HepG2 (cell line): Measurements from ENCODE around the gene RAB3B. TPM values are rescaled to one million over a fixed set of nuclear protein-coding genes. Genes with fewer than 3 reads are reported as not detected.

Source experiments
- ATAC-seq: fragments of 200-7000 bp; cut with Tn5 transposase; 3 replicates; pipeline ENCODE4 v1.9.1; 2020; ENCODE audit warnings: mild to moderate bottlenecking, moderate library complexity
- BruUV-seq: library from RNA; stranded (reverse); fragments of 400-500 nt; replicated peaks from 2 replicates; lab custom pipeline; 2021; lab: Mats Ljungman, UMichigan
- CTCF ChIA-PET: fragments of 300-600 bp; formaldehyde crosslinking; extraction: SDS; loops from one replicate; lab custom pipeline; 2021; ENCODE audit warnings: low total read pairs, inconsistent platforms, low intra/inter-chr PET ratio; lab: Yijun Ruan, JAX
- POLR2A ChIA-PET: fragments of 350-600 bp; sonication (Branson Sonifier 250); formaldehyde crosslinking; loops from one replicate; lab custom pipeline; 2020; ENCODE audit warnings: antibody characterized with exemption, inconsistent platforms; lab: Yijun Ruan, JAX
- DNase-seq: peaks from one replicate; pipeline ENCODE4 v3.0.0-alpha.2; 2015; ENCODE audit warnings: low spot score
- FAIRE-seq: peaks from 3 replicates; lab custom pipeline; 2011; peaks lifted over from hg19 to GRCh38; lab: Jason Lieb, UNC
- H2AFZ ChIP-seq: one replicate; pipeline ENCODE4 v1.6.1; 2011; ENCODE audit warnings: low read length, inconsistent platforms
- H3K27ac ChIP-seq: fragments of 300-600 bp; 3 replicates; pipeline ENCODE4 v1.8.0; 2011; ENCODE audit warnings: mixed run types, mild to moderate bottlenecking, mixed read lengths, low read length, inconsistent platforms; ENCODE audit not compliant: insufficient read depth; ENCODE audit errors: extremely low read length
- H3K27me3 ChIP-seq, 2 experiments: fragments of 200-600 bp in 1 of 2; 2 replicates in 1 of 2; 3 replicates in 1 of 2; pipeline versions ENCODE4 v1.6.0 to v1.8.0; 2011; ENCODE audit warnings: low read length in 2 of 2, mild to moderate bottlenecking in 2 of 2, moderate library complexity in 2 of 2, inconsistent platforms in 1 of 2; ENCODE audit not compliant: insufficient read depth in 2 of 2, control insufficient read depth in 1 of 2
- H3K36me3 ChIP-seq, 2 experiments: fragments of 200-600 bp in 1 of 2; replicated peaks in 1 of 2; 2 replicates in 1 of 2; 3 replicates in 1 of 2; pipeline versions ENCODE4 v1.5.1 to v1.8.0; 2011; ENCODE audit warnings: low read length in 2 of 2, inconsistent platforms in 1 of 2; ENCODE audit not compliant: insufficient read depth in 2 of 2, control insufficient read depth in 1 of 2
- H3K4me1 ChIP-seq: 2 replicates; pipeline ENCODE4 v1.5.1; 2012; ENCODE audit warnings: low read length, inconsistent platforms; ENCODE audit not compliant: insufficient read depth
- H3K4me2 ChIP-seq: 2 replicates; pipeline ENCODE4 v1.6.0; 2011; ENCODE audit warnings: low read depth, low read length, inconsistent platforms
- H3K4me3 ChIP-seq, 3 experiments: fragments of 200-600 bp in 1 of 3; sonication (generic), shearing (Covaris generic) in 1 of 3; replicated peaks in 1 of 3; 2 replicates each; pipeline ENCODE4 v1.5.1; 2011 to 2016; ENCODE audit warnings: low read length in 3 of 3, inconsistent platforms in 2 of 3, low read depth in 2 of 3, mild to moderate bottlenecking in 2 of 3, control low read depth in 1 of 3, mixed read lengths in 1 of 3; ENCODE audit not compliant: insufficient read depth in 1 of 3
- H3K79me2 ChIP-seq: one replicate; pipeline ENCODE4 v1.6.1; 2011; ENCODE audit warnings: low read length, inconsistent platforms; ENCODE audit not compliant: insufficient read depth
- H3K9ac ChIP-seq: 2 replicates; pipeline ENCODE4 v1.6.0; 2011; ENCODE audit warnings: mild to moderate bottlenecking, low read depth, low read length, inconsistent platforms; ENCODE audit not compliant: insufficient read depth
- H3K9me3 ChIP-seq: 2 replicates; pipeline ENCODE4 v1.5.1; 2012; ENCODE audit warnings: mild to moderate bottlenecking, low read length
- H4K20me1 ChIP-seq: 2 replicates; pipeline ENCODE4 v1.6.0; 2011; ENCODE audit warnings: inconsistent platforms, mild to moderate bottlenecking, low read length, moderate library complexity; ENCODE audit not compliant: insufficient read depth
- BHLHE40 ChIP-seq: IDR thresholded peaks from 2 replicates; pipeline ENCODE4 v1.6.1; 2011; ENCODE audit warnings: low read length, improper control_type of control experiment
- ELF3 ChIP-seq: IDR thresholded peaks from 2 replicates; pipeline ENCODE4 v1.6.1; 2016; ENCODE audit warnings: missing genetic modification reagents, missing compliant biosample characterization
- EZH2 ChIP-seq: conservative IDR thresholded peaks from 2 replicates; pipeline ENCODE4 v1.6.1; 2012; ENCODE audit warnings: mild to moderate bottlenecking, low read depth, low read length, moderate library complexity
- FOXK2 ChIP-seq: fragments of 450-650 bp; IDR thresholded peaks from 2 replicates; pipeline ENCODE4 v1.6.1; 2016
- GZF1 ChIP-seq: sonication (generic); formaldehyde crosslinking; IDR thresholded peaks from 2 replicates; pipeline ENCODE4 v1.5.1; 2020; ENCODE audit warnings: mild to moderate bottlenecking, missing genetic modification reagents
- HOXA7 ChIP-seq: sonication (generic); formaldehyde crosslinking; IDR thresholded peaks from 2 replicates; pipeline ENCODE4 v1.8.1; 2022; ENCODE audit warnings: mild to moderate bottlenecking, missing genetic modification reagents, moderate library complexity
- POLR2AphosphoS5 ChIP-seq: IDR thresholded peaks from 2 replicates; pipeline ENCODE4 v1.6.1; 2012; ENCODE audit warnings: low read depth, low read length
- SKI ChIP-seq: fragments of 450-650 bp; IDR thresholded peaks from one replicate; pipeline ENCODE4 v1.6.1; 2018; ENCODE audit warnings: mild to moderate bottlenecking; ENCODE audit not compliant: partially characterized antibody
- TOE1 ChIP-seq: sonication (generic); formaldehyde crosslinking; IDR thresholded peaks from 2 replicates; pipeline ENCODE4 v1.4.0; 2020; ENCODE audit warnings: mild to moderate bottlenecking, missing genetic modification reagents
- U2AF2 ChIP-seq: fragments of 200-400 bp; formaldehyde crosslinking; IDR thresholded peaks from 2 replicates; pipeline ENCODE4 v1.6.1; 2017; ENCODE audit warnings: low read depth, mild to moderate bottlenecking, low read length
- ZNF543 ChIP-seq: sonication (generic); formaldehyde crosslinking; IDR thresholded peaks from 2 replicates; pipeline ENCODE4 v1.4.0; 2020; ENCODE audit warnings: mild to moderate bottlenecking, missing genetic modification reagents
- ZNF652 ChIP-seq: IDR thresholded peaks from 2 replicates; pipeline ENCODE4 v1.6.1; 2016; ENCODE audit warnings: low read depth, borderline replicate concordance
- WGBS: methylation state at CpG from one replicate; pipeline ENCODE4 v1.1.6; 2017; ENCODE audit warnings: low lambda C conversion rate; 5-methylcytosine and 5-hydroxymethylcytosine counted together
- in situ Hi-C: cut with HindIII; loops from 2 replicates; pipeline ENCODE4 v1.10.0; 2017; ENCODE audit warnings: low pct_unique_long_range_greater_than_20kb; ENCODE audit not compliant: extremely low pct_ligation_motif_present
- intact Hi-C: fragments of 100-400 bp; cut with micrococcal nuclease; formaldehyde crosslinking; loops from one replicate; pipeline ENCODE4 v1.10.0; 2022; ENCODE audit not compliant: unreplicated experiment
- polyA plus RNA-seq, 8 experiments: library from polyadenylated mRNA; depleted of rRNA in 3 of 8; stranded (reverse) in 7 of 8; unstranded in 1 of 8; fragments of >200 nt; fragmentation: Illumina TruSeq in 4 of 8; extraction: Trizol in 4 of 8; gene quantifications; 2 replicates each; pipeline versions ENCODE4 v1.2.1 to v1.2.3, GENCODE V29; 2011 to 2016; ENCODE audit warnings: low read depth in 4 of 8, missing spikeins in 1 of 8, mixed read lengths in 1 of 8; ENCODE audit not compliant: insufficient read depth in 1 of 8
- total RNA-seq, 5 experiments: library from RNA; depleted of rRNA; stranded (reverse); fragments of >200 nt; fragmentation: Illumina TruSeq; extraction: Trizol; gene quantifications; 2 replicates each; pipeline ENCODE4 v1.2.3, GENCODE V29; 2016; ENCODE audit warnings: low read depth in 1 of 5
- TF ChIP-seq, protein P1 (sequence below): IDR thresholded peaks from 2 replicates; pipeline ENCODE4 v1.6.1; 2016; ENCODE audit warnings: mild to moderate bottlenecking, missing biosample characterization, missing genetic modification reagents
- TF ChIP-seq, protein P2 (sequence below): sonication (generic); formaldehyde crosslinking; IDR thresholded peaks from 2 replicates; pipeline ENCODE4 v1.5.1; 2020; ENCODE audit warnings: mild to moderate bottlenecking, missing genetic modification reagents, moderate library complexity
- TF ChIP-seq, protein P3 (sequence below): sonication (generic); formaldehyde crosslinking; IDR thresholded peaks from 2 replicates; pipeline ENCODE4 v1.4.0; 2020; ENCODE audit warnings: missing genetic modification reagents
- TF ChIP-seq, protein P4 (sequence below): IDR thresholded peaks from 2 replicates; pipeline ENCODE4 v1.6.1; 2018; ENCODE audit warnings: missing genetic modification reagents, mild to moderate bottlenecking, missing compliant biosample characterization

Gene RAB3B
- total and polyA plus RNA-seq, 2 of the 13 experiments (the other 11 are each of a cell fraction or from before 2014, with no cell fraction given): 1.0 to 1.2 TPM

DNA sequence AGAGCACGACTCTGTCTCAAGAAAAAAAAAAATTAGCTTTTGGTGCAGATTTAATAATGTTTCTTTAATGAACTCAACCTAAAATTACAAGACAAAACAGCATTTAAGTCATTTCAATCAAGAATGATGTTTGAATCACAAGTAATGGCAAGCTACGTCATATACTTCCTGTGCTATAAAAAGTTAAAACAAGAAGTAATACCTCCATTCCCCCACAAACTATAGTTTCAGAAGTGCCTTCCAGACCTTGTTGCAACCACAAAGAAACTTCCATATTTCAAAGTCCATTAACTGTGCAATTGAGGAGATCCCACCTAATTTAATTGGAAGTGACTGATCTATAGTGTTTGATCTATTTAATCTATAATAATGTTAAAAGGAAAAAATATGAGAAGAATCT is 127.1 kb downstream of the RAB3B start (continued):
- TF ChIP-seq, protein P1, sequence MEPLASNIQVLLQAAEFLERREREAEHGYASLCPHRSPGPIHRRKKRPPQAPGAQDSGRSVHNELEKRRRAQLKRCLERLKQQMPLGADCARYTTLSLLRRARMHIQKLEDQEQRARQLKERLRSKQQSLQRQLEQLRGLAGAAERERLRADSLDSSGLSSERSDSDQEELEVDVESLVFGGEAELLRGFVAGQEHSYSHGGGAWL: no peak
- no peak for TF ChIP-seq EZH2
- TF ChIP-seq ELF3 (CRISPR knock-in tag): no peak
- TF ChIP-seq, all 625 proteins: peak for 0

DNA sequence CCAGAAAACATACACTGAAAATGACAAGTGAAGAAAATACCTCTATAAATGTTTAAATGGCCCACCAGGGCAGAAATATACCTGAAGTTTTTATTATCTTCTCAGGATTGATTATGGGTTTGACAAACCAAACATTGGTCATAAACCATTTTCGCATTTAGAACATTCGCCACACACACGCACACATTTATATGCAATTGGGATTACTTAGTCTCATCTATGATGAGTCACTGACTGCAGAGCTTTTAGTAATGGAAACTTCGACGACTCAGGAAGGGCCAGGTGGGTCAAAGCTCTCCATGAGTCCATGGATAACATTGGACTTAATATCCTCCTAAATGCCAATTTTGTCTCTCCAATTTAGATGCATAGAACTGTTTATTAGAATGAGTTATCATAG is 128.8 kb downstream of the RAB3B start:
- WGBS: 97% methylated on average over 5 of the region's 5 CpGs
- H3K27me3 ChIP-seq: no peaks in the 10 kb centered on the region
- H3K4me2 ChIP-seq: no peak overlapping the region
- POLR2A ChIA-PET: no interaction called here
- no peak overlapping the region for H3K27ac ChIP-seq
- H3K9me3 ChIP-seq: no peaks in the 10 kb centered on the region
- TF ChIP-seq GZF1 (CRISPR knock-in tag) (no peak), BHLHE40 (no peak), SKI (no peak), HOXA7 (CRISPR knock-in tag) (no peak), FOXK2 (no peak), ZNF652 (CRISPR knock-in tag) (no peak), ZNF543 (no peak), TOE1 (CRISPR knock-in tag) (no peak), U2AF2 (no peak), POLR2AphosphoS5 (no peak)
- TF ChIP-seq, protein P2, sequence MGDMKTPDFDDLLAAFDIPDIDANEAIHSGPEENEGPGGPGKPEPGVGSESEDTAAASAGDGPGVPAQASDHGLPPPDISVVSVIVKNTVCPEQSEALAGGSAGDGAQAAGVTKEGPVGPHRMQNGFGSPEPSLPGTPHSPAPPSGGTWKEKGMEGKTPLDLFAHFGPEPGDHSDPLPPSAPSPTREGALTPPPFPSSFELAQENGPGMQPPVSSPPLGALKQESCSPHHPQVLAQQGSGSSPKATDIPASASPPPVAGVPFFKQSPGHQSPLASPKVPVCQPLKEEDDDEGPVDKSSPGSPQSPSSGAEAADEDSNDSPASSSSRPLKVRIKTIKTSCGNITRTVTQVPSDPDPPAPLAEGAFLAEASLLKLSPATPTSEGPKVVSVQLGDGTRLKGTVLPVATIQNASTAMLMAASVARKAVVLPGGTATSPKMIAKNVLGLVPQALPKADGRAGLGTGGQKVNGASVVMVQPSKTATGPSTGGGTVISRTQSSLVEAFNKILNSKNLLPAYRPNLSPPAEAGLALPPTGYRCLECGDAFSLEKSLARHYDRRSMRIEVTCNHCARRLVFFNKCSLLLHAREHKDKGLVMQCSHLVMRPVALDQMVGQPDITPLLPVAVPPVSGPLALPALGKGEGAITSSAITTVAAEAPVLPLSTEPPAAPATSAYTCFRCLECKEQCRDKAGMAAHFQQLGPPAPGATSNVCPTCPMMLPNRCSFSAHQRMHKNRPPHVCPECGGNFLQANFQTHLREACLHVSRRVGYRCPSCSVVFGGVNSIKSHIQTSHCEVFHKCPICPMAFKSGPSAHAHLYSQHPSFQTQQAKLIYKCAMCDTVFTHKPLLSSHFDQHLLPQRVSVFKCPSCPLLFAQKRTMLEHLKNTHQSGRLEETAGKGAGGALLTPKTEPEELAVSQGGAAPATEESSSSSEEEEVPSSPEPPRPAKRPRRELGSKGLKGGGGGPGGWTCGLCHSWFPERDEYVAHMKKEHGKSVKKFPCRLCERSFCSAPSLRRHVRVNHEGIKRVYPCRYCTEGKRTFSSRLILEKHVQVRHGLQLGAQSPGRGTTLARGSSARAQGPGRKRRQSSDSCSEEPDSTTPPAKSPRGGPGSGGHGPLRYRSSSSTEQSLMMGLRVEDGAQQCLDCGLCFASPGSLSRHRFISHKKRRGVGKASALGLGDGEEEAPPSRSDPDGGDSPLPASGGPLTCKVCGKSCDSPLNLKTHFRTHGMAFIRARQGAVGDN (CRISPR knock-in tag): no peak
- TF ChIP-seq, protein P3, sequence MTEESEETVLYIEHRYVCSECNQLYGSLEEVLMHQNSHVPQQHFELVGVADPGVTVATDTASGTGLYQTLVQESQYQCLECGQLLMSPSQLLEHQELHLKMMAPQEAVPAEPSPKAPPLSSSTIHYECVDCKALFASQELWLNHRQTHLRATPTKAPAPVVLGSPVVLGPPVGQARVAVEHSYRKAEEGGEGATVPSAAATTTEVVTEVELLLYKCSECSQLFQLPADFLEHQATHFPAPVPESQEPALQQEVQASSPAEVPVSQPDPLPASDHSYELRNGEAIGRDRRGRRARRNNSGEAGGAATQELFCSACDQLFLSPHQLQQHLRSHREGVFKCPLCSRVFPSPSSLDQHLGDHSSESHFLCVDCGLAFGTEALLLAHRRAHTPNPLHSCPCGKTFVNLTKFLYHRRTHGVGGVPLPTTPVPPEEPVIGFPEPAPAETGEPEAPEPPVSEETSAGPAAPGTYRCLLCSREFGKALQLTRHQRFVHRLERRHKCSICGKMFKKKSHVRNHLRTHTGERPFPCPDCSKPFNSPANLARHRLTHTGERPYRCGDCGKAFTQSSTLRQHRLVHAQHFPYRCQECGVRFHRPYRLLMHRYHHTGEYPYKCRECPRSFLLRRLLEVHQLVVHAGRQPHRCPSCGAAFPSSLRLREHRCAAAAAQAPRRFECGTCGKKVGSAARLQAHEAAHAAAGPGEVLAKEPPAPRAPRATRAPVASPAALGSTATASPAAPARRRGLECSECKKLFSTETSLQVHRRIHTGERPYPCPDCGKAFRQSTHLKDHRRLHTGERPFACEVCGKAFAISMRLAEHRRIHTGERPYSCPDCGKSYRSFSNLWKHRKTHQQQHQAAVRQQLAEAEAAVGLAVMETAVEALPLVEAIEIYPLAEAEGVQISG: no peak
- TF ChIP-seq, protein P4, sequence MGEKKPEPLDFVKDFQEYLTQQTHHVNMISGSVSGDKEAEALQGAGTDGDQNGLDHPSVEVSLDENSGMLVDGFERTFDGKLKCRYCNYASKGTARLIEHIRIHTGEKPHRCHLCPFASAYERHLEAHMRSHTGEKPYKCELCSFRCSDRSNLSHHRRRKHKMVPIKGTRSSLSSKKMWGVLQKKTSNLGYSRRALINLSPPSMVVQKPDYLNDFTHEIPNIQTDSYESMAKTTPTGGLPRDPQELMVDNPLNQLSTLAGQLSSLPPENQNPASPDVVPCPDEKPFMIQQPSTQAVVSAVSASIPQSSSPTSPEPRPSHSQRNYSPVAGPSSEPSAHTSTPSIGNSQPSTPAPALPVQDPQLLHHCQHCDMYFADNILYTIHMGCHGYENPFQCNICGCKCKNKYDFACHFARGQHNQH (CRISPR knock-in tag): no peak
- no peak for DNase-seq
- H3K4me3 ChIP-seq: no peak overlapping the region
- H4K20me1 ChIP-seq: no peaks in the 10 kb centered on the region
- intact Hi-C loops: no loop called here
- CTCF ChIA-PET: no interaction called here
- ATAC-seq: no peak
- FAIRE-seq: no peak
- in situ Hi-C loops: no loop called here
- no peak overlapping the region for H2AFZ ChIP-seq
- no peaks in the 10 kb centered on the region for H3K4me1 ChIP-seq
- no TSS peak for BruUV-seq
- peaks cover 0 to 2% of the 10 kb centered on the region in 2 experiments; a peak in 2 of 5 replicates for H3K36me3 ChIP-seq
- H3K79me2 ChIP-seq: peaks cover 21% of the 10 kb centered on the region
- H3K9ac ChIP-seq: no peak overlapping the region
